ENCODE data around the gene HSPB7. TPM values are rescaled to one million over a fixed set of nuclear protein-coding genes. Genes with fewer than 3 reads are reported as not detected.

HSPB7 gene
- total and polyA plus RNA-seq, 2 donors (not counting 3 experiments of a cell fraction or from before 2014, with no cell fraction given): not detected

DNA sequence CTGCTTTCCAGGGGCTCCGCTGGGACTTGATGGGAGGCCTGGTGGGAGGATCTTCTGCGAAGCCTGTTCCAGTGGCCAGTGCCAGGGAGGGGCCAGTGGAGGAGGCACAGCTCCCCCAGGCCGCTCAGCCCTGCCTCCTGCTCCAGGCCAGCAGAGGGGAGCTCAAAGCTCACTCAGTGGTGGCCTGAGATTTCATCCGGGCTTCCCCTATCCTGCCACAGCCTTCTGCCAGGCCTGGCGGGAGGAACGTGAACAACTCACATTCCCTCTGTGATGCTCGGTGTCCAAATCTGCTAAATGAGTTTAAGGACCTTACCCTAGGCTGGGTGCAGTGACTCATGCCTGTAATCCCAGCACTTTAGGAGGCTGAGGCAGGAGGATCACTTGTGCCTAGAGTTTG is 29.0 kb upstream of the HSPB7 start:
- DNase-seq (ENCODE audit: low read depth, low spot score) (no peak), FAIRE-seq (no peak)
- H4K20me1 ChIP-seq (replicated peaks; ENCODE audit: control insufficient read depth, extremely low read depth, insufficient read depth, low read length): no peaks in the 10 kb centered on the region
- no peaks in the 10 kb centered on the region for H3K9me1 ChIP-seq (replicated peaks; ENCODE audit: control insufficient read depth, extremely low read depth, insufficient read depth, low read length)
- no peaks in the 10 kb centered on the region for H3K4me1 ChIP-seq (ENCODE audit: control insufficient read depth, extremely low read depth, insufficient read depth, low read length)
- no peaks in the 10 kb centered on the region for H3K27me3 ChIP-seq (ENCODE audit: control insufficient read depth in 2 of 2, insufficient read depth in 2 of 2, low read length in 2 of 2)
- ChIA-PET CTCF (interaction anchor here (1.2 to 1.9 kb wide), 2 partner anchors 26 to 244 kb away, joined by 3 to 7 read pairs; partner anchors contain the start of gene FAM131C), POLR2A (no interaction called here)
- TF ChIP-seq POLR2AphosphoS5 (IDR thresholded peaks at IDR 0.05; ENCODE audit: insufficient read depth, low read depth, low read length) (no peak), GATA2 (IDR thresholded peaks at IDR 0.05; ENCODE audit: insufficient read depth, insufficient read length, low read depth, low read length) (no peak), EZH2 (IDR thresholded peaks at IDR 0.05; ENCODE audit: borderline replicate concordance, low read depth, low read length, severe bottlenecking) (no peak), JUN (IDR thresholded peaks at IDR 0.05; ENCODE audit: borderline replicate concordance, insufficient read depth, insufficient read length, low read depth) (no peak), POLR2A (IDR thresholded peaks at IDR 0.05; ENCODE audit: low read depth, low read length) (no peak), MYC (IDR thresholded peaks at IDR 0.05; ENCODE audit: low read depth, low read length) (no peak), FOS (IDR thresholded peaks at IDR 0.05; ENCODE audit: borderline replicate concordance, insufficient read depth, low read length) (no peak)
- TF ChIP-seq, protein P1, sequence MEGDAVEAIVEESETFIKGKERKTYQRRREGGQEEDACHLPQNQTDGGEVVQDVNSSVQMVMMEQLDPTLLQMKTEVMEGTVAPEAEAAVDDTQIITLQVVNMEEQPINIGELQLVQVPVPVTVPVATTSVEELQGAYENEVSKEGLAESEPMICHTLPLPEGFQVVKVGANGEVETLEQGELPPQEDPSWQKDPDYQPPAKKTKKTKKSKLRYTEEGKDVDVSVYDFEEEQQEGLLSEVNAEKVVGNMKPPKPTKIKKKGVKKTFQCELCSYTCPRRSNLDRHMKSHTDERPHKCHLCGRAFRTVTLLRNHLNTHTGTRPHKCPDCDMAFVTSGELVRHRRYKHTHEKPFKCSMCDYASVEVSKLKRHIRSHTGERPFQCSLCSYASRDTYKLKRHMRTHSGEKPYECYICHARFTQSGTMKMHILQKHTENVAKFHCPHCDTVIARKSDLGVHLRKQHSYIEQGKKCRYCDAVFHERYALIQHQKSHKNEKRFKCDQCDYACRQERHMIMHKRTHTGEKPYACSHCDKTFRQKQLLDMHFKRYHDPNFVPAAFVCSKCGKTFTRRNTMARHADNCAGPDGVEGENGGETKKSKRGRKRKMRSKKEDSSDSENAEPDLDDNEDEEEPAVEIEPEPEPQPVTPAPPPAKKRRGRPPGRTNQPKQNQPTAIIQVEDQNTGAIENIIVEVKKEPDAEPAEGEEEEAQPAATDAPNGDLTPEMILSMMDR (IDR thresholded peaks at IDR 0.05; ENCODE audit: extremely low read depth in 1 of 2, insufficient read depth in 1 of 2, low read depth in 1 of 2, low read length in 2 of 2): no peak
- TF ChIP-seq, protein P2, sequence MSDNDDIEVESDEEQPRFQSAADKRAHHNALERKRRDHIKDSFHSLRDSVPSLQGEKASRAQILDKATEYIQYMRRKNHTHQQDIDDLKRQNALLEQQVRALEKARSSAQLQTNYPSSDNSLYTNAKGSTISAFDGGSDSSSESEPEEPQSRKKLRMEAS (IDR thresholded peaks at IDR 0.05; ENCODE audit: insufficient read depth, insufficient read length): no peak
- BruUV-seq (replicated peaks): no TSS peak
- no peaks in the 10 kb centered on the region for H3K36me3 ChIP-seq (ENCODE audit: control insufficient read depth in 2 of 2, extremely low read depth in 1 of 2, insufficient read depth in 2 of 2, low read length in 2 of 2)
- no peaks in the 10 kb centered on the region for H3K9me3 ChIP-seq (replicated peaks; ENCODE audit: control insufficient read depth, insufficient read depth, low read length)
- H2AFZ ChIP-seq (ENCODE audit: low read depth, low read length): no peak overlapping the region
- no peaks in the 10 kb centered on the region for H3K79me2 ChIP-seq (ENCODE audit: control insufficient read depth, insufficient read depth, low read length)
- no peak overlapping the region for H3K27ac ChIP-seq (ENCODE audit: insufficient read depth, low read depth, low read length)
- H3K4me2 ChIP-seq (ENCODE audit: insufficient read depth, low read length): no peak overlapping the region
- no peak overlapping the region for H3K9ac ChIP-seq (replicated peaks; ENCODE audit: extremely low read depth, insufficient read depth, low read length)
- dilution Hi-C loops (cut with MboI; ENCODE audit: extremely low pct_ligation_motif_present, low sequenced_read_pairs): no loop called here
- no peak overlapping the region for H3K4me3 ChIP-seq (replicated peaks in 1 of 3; ENCODE audit: insufficient read depth in 1 of 3, low read depth in 1 of 3, low read length in 3 of 3)
- intact Hi-C loops (cut with micrococcal nuclease): no loop called here

All from endothelial cell of umbilical vein (primary cell).